Smooth muscle cell (in vitro differentiated cells): Measurements from ENCODE around the gene ZFP36L1. TPM values are rescaled to one million over a fixed set of nuclear protein-coding genes. Genes with fewer than 3 reads are reported as not detected.

Experiments
- DNase-seq: peaks from one replicate; lab custom pipeline; 2025; ENCODE audit not compliant: unreplicated experiment; lab: John Stamatoyannopoulos, UW
- H2AFZ ChIP-seq: fragments of 200-600 bp; sonication (generic); 2 replicates; pipeline ENCODE4 v1.6.0; 2016; ENCODE audit warnings: antibody characterized with exemption, low read depth, mild to moderate bottlenecking
- H3F3A ChIP-seq: fragments of 200-600 bp; sonication (generic); 2 replicates; pipeline ENCODE4 v1.6.0; 2017; ENCODE audit warnings: antibody characterized with exemption, low read depth
- H3K27ac ChIP-seq: fragments of 200-600 bp; sonication (generic); 2 replicates; pipeline ENCODE4 v1.5.1; 2016; ENCODE audit warnings: low read depth, mild to moderate bottlenecking
- H3K27me3 ChIP-seq: fragments of 200-600 bp; sonication (generic); 2 replicates; pipeline ENCODE4 v1.6.1; 2016; ENCODE audit warnings: low read depth, mild to moderate bottlenecking
- H3K36me3 ChIP-seq: fragments of 200-600 bp; sonication (generic); 2 replicates; pipeline ENCODE4 v1.5.1; 2016; ENCODE audit warnings: low read depth
- H3K4me1 ChIP-seq: fragments of 200-600 bp; sonication (generic); 2 replicates; pipeline ENCODE4 v1.5.1; 2016; ENCODE audit warnings: low read depth
- H3K4me2 ChIP-seq: fragments of 200-600 bp; sonication (generic); 2 replicates; pipeline ENCODE4 v1.6.0; 2016; ENCODE audit warnings: mild to moderate bottlenecking
- H3K4me3 ChIP-seq: fragments of 200-600 bp; sonication (generic); 2 replicates; pipeline ENCODE4 v1.5.1; 2016; ENCODE audit warnings: mild to moderate bottlenecking
- H3K79me2 ChIP-seq: fragments of 200-600 bp; sonication (generic); 2 replicates; pipeline ENCODE4 v1.6.0; 2016; ENCODE audit warnings: low read depth, mild to moderate bottlenecking
- H3K9ac ChIP-seq: fragments of 200-600 bp; sonication (generic); 2 replicates; pipeline ENCODE4 v1.6.0; 2016; ENCODE audit warnings: low read depth
- H3K9me3 ChIP-seq: fragments of 200-600 bp; sonication (generic); replicated peaks from 2 replicates; pipeline ENCODE4 v1.5.1; 2016; ENCODE audit warnings: low read depth
- H4K20me1 ChIP-seq: fragments of 200-600 bp; sonication (generic); 2 replicates; pipeline ENCODE4 v1.6.0; 2016; ENCODE audit warnings: low read depth
- WGBS: methylation state at CpG from one replicate; pipeline ENCODE4 v1.1.7; 2016; ENCODE audit warnings: low lambda C conversion rate; 5-methylcytosine and 5-hydroxymethylcytosine counted together
- polyA plus RNA-seq: library from polyadenylated mRNA; unstranded; fragments of >200 nt; fragmentation: Nextera tagmentation; extraction: Ambion mirVana; gene quantifications from 2 replicates; pipeline ENCODE4 v1.2.1, GENCODE V29; 2016
- total RNA-seq: library from RNA; depleted of rRNA; stranded (reverse); fragments of >200 nt; gene quantifications from 2 replicates; pipeline ENCODE4 v1.2.3, GENCODE V29; 2014
- TF ChIP-seq, protein P1 (sequence below): fragments of 200-600 bp; sonication (generic); IDR thresholded peaks from 2 replicates; pipeline ENCODE4 v1.5.1; 2017; ENCODE audit warnings: borderline replicate concordance, mild to moderate bottlenecking, antibody characterized with exemption; ENCODE audit not compliant: insufficient read depth, poor library complexity, severe bottlenecking

ZFP36L1 gene
- total and polyA plus RNA-seq, 2 experiments from 2014 or later = 166 to 418 TPM

DNA sequence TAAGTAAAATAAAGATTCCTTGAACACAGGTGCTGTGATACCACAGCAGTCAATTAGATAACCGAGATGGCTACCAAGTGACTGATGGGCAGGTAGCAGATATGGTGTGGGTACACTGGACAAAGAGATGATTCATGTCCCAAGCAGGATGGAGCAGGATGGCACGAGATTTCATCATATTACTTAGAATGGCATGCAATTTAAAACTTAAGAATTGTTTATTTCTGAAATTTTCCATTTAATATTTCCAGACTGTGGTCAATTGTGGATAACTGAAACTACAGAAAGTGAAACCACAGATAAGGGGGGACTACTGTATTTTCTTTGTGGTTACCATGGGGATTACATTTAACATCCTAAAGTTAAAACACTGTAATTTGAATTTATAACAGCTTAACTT is 7.5 kb upstream of the ZFP36L1 start:
- Histone ChIP-seq H3K27ac (peak overlapping the region; percentile 85), H3K4me3 (no peak overlapping the region), H3K36me3 (no peaks in the 10 kb centered on the region), H3F3A (peaks cover 25% of the 10 kb centered on the region), H4K20me1 (no peaks in the 10 kb centered on the region), H3K79me2 (no peaks in the 10 kb centered on the region), H3K4me2 (peak overlapping the region; percentile 44), H3K4me1 (peaks cover 16% of the 10 kb centered on the region), H3K9me3 (no peaks in the 10 kb centered on the region), H3K9ac (peak overlapping the region; percentile 38), H3K27me3 (no peaks in the 10 kb centered on the region), H2AFZ (no peak overlapping the region)
- WGBS = 31% methylated on average over 2 of the region's 2 CpGs
- TF ChIP-seq, protein P1, sequence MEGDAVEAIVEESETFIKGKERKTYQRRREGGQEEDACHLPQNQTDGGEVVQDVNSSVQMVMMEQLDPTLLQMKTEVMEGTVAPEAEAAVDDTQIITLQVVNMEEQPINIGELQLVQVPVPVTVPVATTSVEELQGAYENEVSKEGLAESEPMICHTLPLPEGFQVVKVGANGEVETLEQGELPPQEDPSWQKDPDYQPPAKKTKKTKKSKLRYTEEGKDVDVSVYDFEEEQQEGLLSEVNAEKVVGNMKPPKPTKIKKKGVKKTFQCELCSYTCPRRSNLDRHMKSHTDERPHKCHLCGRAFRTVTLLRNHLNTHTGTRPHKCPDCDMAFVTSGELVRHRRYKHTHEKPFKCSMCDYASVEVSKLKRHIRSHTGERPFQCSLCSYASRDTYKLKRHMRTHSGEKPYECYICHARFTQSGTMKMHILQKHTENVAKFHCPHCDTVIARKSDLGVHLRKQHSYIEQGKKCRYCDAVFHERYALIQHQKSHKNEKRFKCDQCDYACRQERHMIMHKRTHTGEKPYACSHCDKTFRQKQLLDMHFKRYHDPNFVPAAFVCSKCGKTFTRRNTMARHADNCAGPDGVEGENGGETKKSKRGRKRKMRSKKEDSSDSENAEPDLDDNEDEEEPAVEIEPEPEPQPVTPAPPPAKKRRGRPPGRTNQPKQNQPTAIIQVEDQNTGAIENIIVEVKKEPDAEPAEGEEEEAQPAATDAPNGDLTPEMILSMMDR = no peak
- no peak for DNase-seq

DNA sequence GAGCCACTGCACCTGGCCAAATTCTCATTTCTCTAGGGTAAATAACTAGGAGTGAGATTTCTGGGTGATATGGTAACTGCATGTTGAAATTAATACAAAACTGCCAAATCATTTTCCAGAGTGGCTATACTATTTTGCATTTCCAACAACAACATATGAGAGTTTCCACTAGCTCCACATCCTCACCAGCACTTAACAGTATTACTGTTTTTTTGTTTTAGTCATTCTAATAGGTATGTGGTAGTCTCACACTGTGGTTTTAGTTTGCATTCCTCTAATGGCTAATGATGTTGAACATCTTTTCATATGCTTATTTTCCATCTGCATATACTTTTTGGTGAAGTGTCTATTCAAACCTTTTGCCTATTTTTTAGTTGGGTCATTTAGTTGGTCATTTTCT is 5.8 kb upstream of the ZFP36L1 start:
- H3K27me3 ChIP-seq = no peaks in the 10 kb centered on the region
- TF ChIP-seq, protein P1 = no peak
- H2AFZ ChIP-seq = no peak overlapping the region
- H4K20me1 ChIP-seq = no peaks in the 10 kb centered on the region
- H3K9me3 ChIP-seq = no peaks in the 10 kb centered on the region
- H3K79me2 ChIP-seq = no peaks in the 10 kb centered on the region
- H3K4me1 ChIP-seq = peaks cover 20% of the 10 kb centered on the region
- no peak overlapping the region for H3K9ac ChIP-seq
- H3F3A ChIP-seq = peaks cover 33% of the 10 kb centered on the region
- H3K4me2 ChIP-seq = no peak overlapping the region
- no peak overlapping the region for H3K4me3 ChIP-seq
- H3K36me3 ChIP-seq = no peaks in the 10 kb centered on the region
- no peak overlapping the region for H3K27ac ChIP-seq
- no peak for DNase-seq

DNA sequence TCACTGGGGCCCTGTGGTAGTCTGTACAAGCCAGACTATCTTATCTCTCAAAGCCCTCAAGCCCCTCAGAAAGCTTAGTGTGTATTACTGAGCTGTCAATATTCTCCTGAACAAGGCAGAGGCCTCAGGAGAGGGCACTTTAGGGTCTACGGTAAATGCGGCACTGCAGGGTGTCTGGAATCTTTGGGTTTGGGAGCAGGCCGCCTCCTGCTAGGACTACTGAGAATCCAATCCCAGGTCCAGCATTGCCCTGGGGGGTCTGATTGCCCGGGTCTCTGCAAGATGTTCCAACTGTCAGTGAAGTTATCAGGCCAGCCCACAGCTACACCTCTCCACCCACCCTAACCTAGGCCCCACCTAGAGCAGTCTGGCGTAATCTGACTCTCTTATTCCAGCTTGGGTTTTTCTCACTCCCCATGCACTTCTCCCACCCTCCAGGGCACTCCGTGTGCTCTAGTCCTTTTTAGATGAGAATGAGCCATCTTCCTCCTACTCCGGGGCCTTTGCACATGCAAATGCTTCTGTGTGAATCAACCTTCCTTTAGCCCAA is 4.3 kb upstream of the ZFP36L1 start:
- H3F3A ChIP-seq = peaks cover 33% of the 10 kb centered on the region
- H3K27ac ChIP-seq = peak overlapping the region; percentile 99
- TF ChIP-seq, protein P1 = no peak
- no peak overlapping the region for H3K4me3 ChIP-seq
- peak overlapping the region; percentile 100 for H3K9ac ChIP-seq
- no peak overlapping the region for H2AFZ ChIP-seq
- H3K27me3 ChIP-seq = no peaks in the 10 kb centered on the region
- peak overlapping the region; percentile 91 for H3K4me2 ChIP-seq
- no peaks in the 10 kb centered on the region for H3K36me3 ChIP-seq
- peaks cover 7% of the 10 kb centered on the region for H4K20me1 ChIP-seq
- WGBS = 13% methylated on average over 7 of the region's 7 CpGs
- H3K4me1 ChIP-seq = peaks cover 20% of the 10 kb centered on the region
- H3K9me3 ChIP-seq = no peaks in the 10 kb centered on the region
- no peak for DNase-seq
- peaks cover 8% of the 10 kb centered on the region for H3K79me2 ChIP-seq

DNA sequence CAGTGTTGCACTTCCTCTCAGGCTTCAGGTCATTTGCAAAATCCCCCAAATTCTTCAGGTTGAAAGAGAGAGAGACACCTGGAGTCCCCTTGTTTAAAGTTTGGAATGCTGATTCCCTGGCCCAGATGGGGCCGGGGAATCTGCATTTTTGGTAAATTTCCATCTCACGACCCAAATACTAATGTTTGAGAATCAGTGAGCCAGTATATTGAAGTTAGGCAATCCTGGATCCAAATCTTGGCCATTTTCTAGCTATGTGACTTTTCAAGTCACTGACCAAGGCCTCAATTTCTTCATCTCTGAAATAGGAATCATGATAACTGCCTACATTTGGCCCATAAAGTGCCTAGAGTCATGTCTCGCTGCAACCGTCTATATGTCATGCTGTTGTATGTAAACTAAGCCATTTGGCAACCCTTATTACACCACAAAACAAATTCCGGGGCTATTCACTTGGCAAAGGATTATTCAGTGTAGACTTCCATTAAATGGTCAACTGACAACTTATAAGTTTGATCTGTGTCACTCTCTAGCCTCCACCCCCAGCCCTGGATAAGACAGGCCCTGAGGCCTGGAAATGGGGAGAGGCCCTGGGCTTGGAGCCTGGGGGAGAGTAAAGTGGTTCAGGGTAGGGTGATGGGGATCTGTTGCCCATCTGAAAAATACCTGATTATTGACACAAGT is 3.7 kb upstream of the ZFP36L1 start:
- Histone ChIP-seq H3K36me3 (no peaks in the 10 kb centered on the region), H3K4me2 (peak overlapping the region; percentile 91), H2AFZ (no peak overlapping the region), H3F3A (peaks cover 35% of the 10 kb centered on the region), H3K9me3 (no peaks in the 10 kb centered on the region), H3K4me3 (peak overlapping the region; percentile 97), H4K20me1 (peaks cover 13% of the 10 kb centered on the region), H3K27ac (peak overlapping the region; percentile 99), H3K9ac (peak overlapping the region; percentile 100), H3K4me1 (peaks cover 20% of the 10 kb centered on the region), H3K27me3 (no peaks in the 10 kb centered on the region), H3K79me2 (peaks cover 14% of the 10 kb centered on the region)
- DNase-seq = no peak
- WGBS = 20% methylated on average over 5 of the region's 5 CpGs
- TF ChIP-seq, protein P1 = no peak
